H54 (cell line): ENCODE data around the gene TRIP11.

Source experiments
- DNase-seq: peaks from one replicate; pipeline ENCODE4 v3.0.0; 2011; ENCODE audit warnings: low spot score, mixed read lengths; ENCODE audit not compliant: insufficient read length
- FAIRE-seq: peaks from 3 replicates; lab custom pipeline; 2011; peaks lifted over from hg19 to GRCh38; lab: Jason Lieb, UNC
- POLR2A ChIP-seq: IDR thresholded peaks from 2 replicates; pipeline ENCODE4 v1.6.1; 2011; ENCODE audit warnings: low read depth, mild to moderate bottlenecking, low read length

Gene TRIP11

DNA sequence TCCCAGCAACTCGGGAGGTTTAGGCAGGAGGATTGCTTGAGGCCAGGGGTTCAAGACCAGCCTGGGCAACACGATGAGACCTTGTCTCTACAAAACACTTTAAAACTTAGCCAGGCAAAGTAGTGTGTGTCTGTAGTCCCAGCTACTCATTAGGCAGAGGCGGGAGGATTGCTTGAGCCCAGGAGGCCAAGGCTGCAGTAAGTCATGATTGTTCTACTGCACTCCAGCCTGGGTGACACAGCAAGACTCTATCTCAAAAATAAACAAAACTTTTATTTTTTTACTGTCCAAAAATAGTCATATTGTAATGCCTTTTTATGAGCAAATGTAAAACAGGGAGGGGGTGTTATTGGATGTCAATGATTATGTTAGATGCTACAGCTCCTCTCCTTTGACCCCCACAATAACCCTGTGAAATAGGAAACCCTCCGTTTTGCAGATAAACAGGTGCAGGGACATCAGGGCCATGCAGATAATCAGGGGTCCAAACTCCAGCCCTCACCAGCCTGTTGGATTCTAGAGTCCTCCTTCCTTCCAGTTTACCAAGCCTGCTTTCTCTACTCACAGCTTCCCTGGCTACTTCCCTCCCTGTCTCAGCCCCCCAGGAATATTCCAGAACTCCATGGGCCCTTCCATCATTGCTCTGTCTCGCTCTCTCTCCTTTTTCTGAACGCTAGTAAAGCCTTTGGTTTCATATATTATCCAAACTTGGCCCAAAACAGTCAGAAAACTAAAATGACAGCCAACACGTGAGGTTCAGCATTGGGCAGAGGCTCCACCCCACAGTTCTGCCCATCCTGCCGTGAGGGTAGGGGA lies 86.5 kb downstream of the TRIP11 start:
- no peak for TF ChIP-seq POLR2A
- DNase-seq (no peak), FAIRE-seq (no peak)

DNA sequence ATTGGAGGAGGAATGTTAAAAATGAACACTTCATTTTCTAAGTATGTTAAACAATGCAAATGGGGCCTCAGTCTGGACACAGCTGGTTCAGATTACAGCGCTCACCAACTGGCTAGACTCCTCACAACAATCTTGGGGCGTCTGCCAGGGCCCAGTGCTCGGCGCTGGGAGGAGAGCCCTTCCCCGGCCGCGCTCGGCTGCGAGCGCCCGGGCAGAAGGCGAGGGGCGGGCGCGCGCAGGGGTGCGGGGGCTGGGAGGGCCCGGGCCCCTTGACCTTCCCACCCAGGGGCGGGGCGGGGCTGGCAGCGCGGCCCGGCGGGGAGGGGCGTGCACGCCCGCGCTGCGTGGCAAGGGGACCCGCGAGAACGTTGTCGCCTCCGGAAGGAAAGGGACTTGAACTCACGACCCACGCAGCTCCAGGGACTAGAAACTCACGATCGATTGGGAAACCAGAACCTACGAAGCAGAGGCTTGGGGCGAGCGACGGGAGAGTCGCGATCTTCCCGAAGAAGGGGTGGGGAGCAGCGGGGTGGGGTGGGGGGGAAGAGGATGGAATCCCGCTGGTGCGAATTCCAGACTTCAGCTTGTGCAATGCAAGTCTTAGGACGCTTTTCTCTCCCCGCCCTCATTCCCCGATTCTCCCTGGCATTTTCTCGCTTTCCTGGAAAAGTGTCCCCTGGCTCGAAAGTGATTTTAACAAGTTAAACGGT lies 92.2 kb downstream of the TRIP11 start, which contains the start of gene FBLN5:
Gene FBLN5, minus strand, starts transcription at position 220 of the 710 bp plus-strand sequence. CDS start 465 bp downstream, outside the sequence.
- DNase-seq (no peak), FAIRE-seq (no peak)
- TF ChIP-seq POLR2A, result no peak

DNA sequence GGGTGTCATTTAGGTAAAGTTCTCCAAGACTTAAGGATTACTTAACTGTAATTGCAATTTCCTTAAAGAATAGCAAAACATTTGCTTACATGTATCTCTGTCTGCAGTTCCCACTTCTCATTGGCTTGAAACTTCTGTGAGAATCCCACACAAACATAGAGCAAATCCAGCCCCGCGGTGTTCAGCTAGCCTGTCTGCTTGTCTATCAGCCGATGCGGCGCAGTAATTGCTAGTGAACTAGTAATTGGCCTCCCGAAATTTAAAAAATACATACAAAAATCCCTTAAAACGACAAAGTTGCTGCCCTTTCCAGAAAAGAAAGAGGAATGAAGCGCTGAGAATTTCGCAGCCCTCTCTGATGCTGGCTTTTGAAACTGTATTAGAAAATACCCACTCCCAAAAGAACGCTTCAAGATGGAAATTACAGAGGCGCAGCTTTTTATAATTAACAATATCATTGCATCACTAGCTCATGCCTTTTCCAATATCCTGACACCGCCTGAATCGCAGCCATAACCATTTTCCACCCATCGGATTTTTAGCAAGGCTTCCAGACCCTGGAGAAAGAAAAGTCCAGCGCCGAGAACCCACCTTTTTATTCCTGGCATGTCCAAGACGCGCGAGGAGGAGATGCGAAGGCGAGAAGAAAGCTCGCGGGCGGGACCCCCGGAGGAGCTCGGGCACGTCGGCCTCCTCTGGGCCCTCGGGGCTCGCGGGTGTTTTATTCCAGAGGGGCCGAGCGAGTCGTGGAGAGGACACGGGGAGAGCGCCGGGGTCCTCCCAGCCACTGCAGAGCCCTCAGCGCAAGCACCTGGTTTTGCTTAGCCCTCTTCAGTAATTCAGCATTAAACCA lies 93.0 kb downstream of the TRIP11 start:
- DNase-seq (no peak), FAIRE-seq (no peak)
- no peak for TF ChIP-seq POLR2A

DNA sequence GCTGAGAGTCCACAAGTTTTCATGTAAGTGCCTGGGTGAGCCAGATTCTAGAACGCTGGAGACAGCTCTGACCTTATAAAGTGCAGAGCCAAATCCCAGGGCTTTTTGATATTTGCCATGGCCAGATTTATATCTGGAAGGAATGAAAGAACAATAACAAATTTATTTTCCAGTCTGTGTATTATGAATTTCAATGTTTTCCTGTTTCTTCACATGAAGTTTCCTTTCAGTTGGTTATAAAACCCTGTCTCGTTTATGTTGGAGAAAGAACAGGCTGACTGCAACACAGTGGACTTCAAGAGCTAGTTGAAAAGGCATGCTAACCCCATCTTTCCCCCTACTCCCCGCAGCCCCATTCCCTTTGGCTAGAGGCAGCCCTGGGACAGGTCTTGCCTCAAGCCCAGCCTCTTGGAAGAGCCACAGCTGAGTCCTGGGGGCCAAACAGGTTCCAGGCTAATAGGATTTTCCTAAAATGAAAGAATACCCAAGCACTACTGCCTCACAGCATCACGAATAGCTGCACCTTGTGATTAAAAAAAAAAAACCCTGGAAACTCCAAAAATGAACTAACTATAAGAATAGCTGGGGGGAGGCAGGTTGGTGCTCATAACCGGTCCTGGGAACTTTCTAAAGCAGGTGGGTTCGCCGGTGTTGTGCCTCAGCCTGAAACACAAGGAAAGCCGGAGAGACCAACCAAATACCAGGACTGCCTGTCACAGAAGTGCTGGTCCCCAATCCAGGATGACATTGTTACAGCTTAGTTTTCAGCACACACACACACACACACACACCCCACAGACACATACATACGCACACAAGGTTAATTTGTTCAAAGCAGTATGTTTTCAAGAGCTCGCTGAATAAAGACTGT lies 93.9 kb downstream of the TRIP11 start:
- no peak for FAIRE-seq
- no peak for DNase-seq
- no peak for TF ChIP-seq POLR2A

DNA sequence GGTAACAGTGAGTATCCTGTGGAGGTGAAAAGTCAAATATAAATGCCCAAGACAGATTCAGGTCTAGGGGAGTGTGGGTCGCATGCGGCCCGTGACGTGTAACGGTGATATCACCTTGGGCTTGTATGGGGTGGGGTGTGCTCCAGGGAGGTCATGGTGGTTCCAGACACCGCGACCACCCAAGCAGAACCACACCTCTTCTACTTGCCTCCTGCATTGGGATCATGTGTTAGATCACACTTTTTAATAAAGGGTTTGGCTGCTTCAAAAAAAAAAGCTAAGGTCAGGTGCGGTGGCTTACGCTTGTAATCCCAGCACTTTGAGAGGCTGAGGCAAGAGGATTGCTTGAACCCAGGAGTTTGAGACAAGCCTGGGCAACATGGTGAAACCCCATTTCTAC lies 96.9 kb downstream of the TRIP11 start:
- FAIRE-seq (no peak), DNase-seq (no peak)
- TF ChIP-seq POLR2A, result no peak

DNA sequence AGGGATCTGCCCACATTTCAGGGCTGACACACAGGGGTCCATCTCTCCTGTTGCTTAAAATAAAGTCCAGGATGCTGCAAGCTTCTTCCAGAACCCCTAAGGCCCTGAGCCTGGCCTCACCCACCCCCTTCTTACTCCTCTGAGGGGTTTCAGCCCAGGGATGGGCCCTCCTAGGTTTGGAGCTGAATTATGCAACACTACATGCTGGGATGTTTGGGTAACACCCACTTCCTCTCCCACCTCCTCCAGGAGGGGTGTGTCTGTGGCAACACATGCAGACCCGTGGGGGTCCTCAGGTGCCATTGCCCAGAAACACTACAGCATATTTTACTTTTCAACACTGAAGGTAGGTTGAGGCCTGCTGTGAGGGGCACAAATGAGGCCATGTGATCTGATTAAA lies 97.7 kb downstream of the TRIP11 start:
- TF ChIP-seq POLR2A, result no peak
- FAIRE-seq (no peak), DNase-seq (no peak)

DNA sequence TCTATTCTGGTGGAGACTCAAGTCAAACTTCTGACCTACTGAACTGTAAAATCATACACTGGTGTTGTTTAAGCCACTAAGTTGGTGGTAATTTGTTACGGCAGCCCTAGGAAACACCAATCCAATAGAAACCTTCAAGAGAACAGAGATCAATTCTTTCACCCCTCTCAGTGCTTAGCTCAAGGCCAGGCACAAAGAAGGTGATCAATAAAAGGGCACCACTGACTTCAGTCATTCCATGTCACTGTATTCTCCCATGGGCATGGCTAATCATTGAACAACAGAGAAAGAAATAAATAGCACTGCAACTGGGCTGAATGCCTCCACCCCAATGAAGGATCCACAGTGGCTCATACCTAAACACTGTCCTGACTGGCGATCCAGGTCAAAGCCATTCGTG lies 99.7 kb downstream of the TRIP11 start:
- no peak for DNase-seq
- no peak for TF ChIP-seq POLR2A
- no peak for FAIRE-seq

DNA sequence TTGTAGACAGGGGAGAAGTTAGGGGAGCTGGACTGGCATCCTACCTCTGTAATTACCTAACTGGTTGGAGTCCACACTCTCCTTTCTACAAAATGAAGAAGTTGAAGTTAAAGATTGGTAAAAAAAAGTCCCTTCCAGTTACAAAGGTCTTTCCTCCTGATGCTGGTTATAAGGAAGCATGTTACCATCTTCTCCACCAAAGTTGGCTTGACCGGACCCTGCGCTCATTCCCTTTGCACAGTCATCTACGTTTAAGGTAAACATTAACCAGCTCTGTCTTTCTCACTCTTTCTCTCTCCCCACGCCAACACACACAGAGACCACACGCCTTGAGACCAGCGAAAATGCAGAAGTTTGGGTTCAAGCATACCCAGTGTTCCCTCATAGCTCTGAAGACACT lies 104.3 kb downstream of the TRIP11 start:
- TF ChIP-seq POLR2A, result no peak
- DNase-seq, result no peak
- no peak for FAIRE-seq

DNA sequence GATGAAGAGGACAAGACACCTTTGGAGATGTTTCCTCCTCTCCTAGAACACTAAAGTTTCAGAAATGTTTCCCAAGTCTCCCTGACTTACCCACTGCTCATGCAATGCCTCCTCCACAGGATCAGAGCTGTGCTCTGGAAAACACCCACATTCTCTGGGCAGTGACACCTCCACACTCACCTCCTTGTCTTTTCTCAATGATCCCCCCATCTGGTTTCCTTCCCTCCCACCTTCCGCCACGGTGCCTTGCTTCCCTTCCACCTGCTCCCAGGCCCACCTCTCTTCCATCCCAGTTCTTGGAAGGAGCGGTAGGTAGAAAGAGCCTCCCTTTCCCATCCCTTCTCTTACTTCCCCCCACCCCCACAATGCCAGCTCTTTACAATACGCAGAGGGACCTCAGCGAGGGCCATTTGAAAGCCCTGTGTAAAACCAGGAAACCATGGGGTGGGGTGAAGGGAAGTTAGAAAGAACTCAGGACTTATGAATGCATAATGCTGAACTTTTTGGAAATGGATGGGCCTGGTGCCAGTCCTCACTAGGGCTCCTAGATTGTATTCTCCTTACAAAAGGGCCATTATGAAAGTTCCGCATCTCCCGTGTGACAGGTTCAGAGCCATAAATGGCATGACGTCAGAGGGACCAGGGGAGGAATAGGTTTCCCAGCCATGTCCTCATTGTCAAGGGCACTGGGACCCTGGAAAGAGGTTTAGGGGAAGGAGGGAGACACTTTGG lies 105.1 kb downstream of the TRIP11 start:
- FAIRE-seq (no peak), DNase-seq (no peak)
- no peak for TF ChIP-seq POLR2A

DNA sequence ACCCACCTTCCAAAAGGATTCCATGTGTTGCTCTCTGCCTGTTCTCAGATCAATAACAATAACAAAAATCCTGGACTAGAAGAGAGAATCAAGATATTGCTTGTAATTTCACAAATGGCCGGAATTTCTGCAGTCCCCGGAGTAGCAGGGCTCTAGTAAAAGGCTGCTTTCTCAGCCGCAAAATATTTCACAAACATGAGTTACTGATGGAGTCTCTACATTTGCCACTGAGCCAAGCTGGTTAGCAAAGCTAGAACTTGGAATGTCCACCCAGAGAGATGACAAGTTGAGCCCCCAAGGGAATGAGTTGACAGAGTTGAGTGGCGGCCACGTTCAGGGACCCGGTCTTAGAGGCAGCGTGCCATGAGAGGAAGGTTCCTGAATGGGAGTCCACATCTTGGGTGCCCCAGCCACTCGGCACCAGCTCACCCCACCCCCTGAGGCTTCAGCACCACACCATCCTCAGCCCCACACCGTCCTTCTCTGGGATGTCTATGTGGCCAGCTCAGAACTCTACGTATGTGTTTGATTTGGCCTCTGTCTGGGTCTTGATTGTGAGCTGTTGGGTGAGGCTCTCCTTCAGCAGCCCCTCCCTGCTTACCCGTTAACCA lies 108.3 kb downstream of the TRIP11 start:
- FAIRE-seq (no peak), DNase-seq (no peak)
- TF ChIP-seq POLR2A, result no peak

DNA sequence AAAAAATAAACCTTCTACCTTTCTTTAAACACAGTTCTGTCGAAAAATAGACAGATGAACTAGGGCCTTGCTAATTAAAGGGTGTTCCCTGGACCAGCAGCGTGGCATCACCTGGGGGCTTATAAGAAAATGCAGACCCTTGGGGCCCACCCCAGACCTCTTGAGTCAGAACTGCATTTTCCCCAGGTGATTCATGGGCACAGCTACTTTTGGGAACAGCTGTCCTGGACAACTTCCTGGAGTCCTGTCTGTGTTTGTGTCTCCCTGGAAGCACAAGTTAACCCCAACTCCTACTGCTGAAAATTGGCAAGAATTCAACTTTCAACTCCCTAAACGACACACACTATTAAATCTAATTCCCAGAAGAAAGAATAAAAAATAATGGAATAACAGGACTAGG lies 110.2 kb downstream of the TRIP11 start:
- DNase-seq (no peak), FAIRE-seq (no peak)
- no peak for TF ChIP-seq POLR2A

DNA sequence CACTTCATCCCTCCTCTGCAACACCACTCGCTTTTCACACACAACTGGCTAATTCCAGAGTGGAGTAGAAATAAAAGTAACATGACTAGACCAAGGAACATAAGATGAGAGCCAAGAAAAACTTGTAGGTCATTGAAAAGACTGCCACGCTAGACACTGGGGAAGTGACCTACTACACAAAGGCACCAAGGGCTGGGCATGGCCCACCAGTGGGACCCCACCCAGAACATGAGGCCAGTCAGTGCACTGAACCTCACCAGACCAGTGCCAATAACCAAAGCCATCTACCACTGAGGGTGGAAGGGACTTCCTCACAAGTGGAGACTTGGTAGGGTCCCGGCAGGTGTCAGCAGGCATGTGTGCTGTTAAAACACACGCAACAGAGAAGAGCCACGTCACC lies 112.1 kb downstream of the TRIP11 start:
- no peak for TF ChIP-seq POLR2A
- FAIRE-seq (no peak), DNase-seq (no peak)
